ENCODE data around the gene TM9SF2.
"Not testable (repeated sequence)": the region's sequence is repeated elsewhere in the genome, so short reads cannot be mapped to it uniquely, and the experiment has no call there.

Gene TM9SF2

GRCh38 chr13:99501184-99501847, at the start of gene TM9SF2:
TM9SF2 (plus strand) TSS chr13:99501472; CDS start chr13:99501607, 135 bp downstream.
- FAIRE-seq = no peak

- FAIRE-seq = no peak
Measured at GRCh38 chr13:99454518-99455183, 46.6 kb upstream of the TM9SF2 start.

- FAIRE-seq = no peak
Measured at GRCh38 chr13:99459099-99459850, 42.0 kb upstream of the TM9SF2 start.

GRCh38 chr13:99460802-99461201, 40.5 kb upstream of the TM9SF2 start:
- not testable (repeated sequence) for FAIRE-seq

GRCh38 chr13:99463646-99464397, 37.5 kb upstream of the TM9SF2 start:
- FAIRE-seq = no peak

- no peak for FAIRE-seq
Measured at GRCh38 chr13:99464441-99464949, 36.8 kb upstream of the TM9SF2 start.

GRCh38 chr13:99465454-99465853, 35.8 kb upstream of the TM9SF2 start:
- FAIRE-seq = no peak

- FAIRE-seq = no peak
Measured at GRCh38 chr13:99467764-99468163, 33.5 kb upstream of the TM9SF2 start.

- no peak for FAIRE-seq
Measured at GRCh38 chr13:99469041-99469440, 32.2 kb upstream of the TM9SF2 start.

GRCh38 chr13:99470027-99470426, 31.2 kb upstream of the TM9SF2 start:
- FAIRE-seq = no peak

- no peak for FAIRE-seq
Measured at GRCh38 chr13:99471221-99472121, 29.8 kb upstream of the TM9SF2 start.

- no peak for FAIRE-seq
Measured at GRCh38 chr13:99472122-99472440, 29.2 kb upstream of the TM9SF2 start.

- no peak for FAIRE-seq
Measured at GRCh38 chr13:99473515-99473914, 27.8 kb upstream of the TM9SF2 start.

GRCh38 chr13:99476648-99477047, 24.6 kb upstream of the TM9SF2 start:
- no peak for FAIRE-seq

GRCh38 chr13:99477493-99477892, 23.8 kb upstream of the TM9SF2 start:
- no peak for FAIRE-seq

- FAIRE-seq = no peak
Measured at GRCh38 chr13:99481366-99481765, 19.9 kb upstream of the TM9SF2 start.

- no peak for FAIRE-seq
Measured at GRCh38 chr13:99484473-99484872, 16.8 kb upstream of the TM9SF2 start.

GRCh38 chr13:99486996-99487395, 14.3 kb upstream of the TM9SF2 start:
- no peak for FAIRE-seq

GRCh38 chr13:99489028-99489427, 12.2 kb upstream of the TM9SF2 start:
- FAIRE-seq = no peak

- FAIRE-seq = not testable (repeated sequence)
Measured at GRCh38 chr13:99491750-99492149, 9.5 kb upstream of the TM9SF2 start.

- FAIRE-seq = no peak
Measured at GRCh38 chr13:99495466-99496183, 5.6 kb upstream of the TM9SF2 start.

Measured in colon (tissue), 2 donors.